GM18511 (cell line): Measurements from ENCODE around the gene TCF21.
"Not testable (repeated sequence)": the region's sequence is repeated elsewhere in the genome, so short reads cannot be mapped to it uniquely, and the experiment has no call there.

Source experiments
- ATAC-seq: cut with Tn5 transposase; IDR thresholded peaks from one replicate; pipeline ENCODE4 v1.9.1; 2021; ENCODE audit warnings: mild to moderate bottlenecking, moderate library complexity; ENCODE audit not compliant: unreplicated experiment

TCF21 gene

GRCh38 chr6:133888929-133889556, at the start of gene TCF21:
Gene TCF21, plus strand, starts transcription at chr6:133889113. Its CDS starts 285 bp downstream, at chr6:133889398.
- ATAC-seq: no peak

DNA sequence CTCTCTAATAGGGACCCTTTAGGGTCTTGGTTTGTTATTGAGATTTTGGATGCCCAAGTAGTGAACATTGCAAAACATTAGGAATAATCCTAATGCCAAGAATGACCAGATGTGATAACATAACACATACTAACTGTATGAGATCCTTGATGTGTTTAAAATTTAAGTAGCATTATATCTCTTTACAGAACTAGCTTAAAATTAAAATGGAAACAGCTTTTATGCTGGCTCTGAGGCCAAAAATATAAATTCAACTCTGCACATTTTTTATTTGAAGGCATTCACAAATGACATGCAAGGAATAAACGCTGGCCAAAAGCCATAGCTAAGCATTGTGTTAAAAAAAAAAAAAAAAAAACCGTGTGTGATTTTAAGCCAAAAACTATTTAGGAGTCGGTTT, 47.7 kb upstream of the TCF21 start:
- no peak for ATAC-seq

GRCh38 chr6:133843098-133843497, 45.8 kb upstream of the TCF21 start:
- ATAC-seq: no peak

DNA sequence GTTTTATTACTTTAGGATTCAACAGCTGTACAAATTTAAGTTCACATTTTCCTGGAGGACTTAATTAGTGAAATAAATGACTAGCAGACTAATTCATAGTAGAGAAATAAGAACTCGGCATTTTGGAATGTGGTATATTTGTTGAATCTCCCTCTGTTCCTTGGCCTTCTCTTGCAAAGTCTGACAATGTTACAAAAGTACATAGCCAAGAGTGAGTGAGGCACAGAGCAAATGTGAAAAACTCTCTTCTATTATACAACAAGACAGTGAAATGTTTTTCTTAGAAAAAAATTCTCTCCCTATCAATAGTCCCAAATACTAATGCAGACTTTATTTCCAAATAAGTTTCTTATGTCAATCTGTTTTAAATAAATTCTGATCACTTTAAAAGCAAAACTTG, 44.2 kb upstream of the TCF21 start:
- ATAC-seq: no peak

- no peak for ATAC-seq
These were observed 34.9 kb upstream of the TCF21 start for GRCh38 chr6:133854041-133854363.

GRCh38 chr6:133854364-133855275, 34.3 kb upstream of the TCF21 start:
- no peak for ATAC-seq

DNA sequence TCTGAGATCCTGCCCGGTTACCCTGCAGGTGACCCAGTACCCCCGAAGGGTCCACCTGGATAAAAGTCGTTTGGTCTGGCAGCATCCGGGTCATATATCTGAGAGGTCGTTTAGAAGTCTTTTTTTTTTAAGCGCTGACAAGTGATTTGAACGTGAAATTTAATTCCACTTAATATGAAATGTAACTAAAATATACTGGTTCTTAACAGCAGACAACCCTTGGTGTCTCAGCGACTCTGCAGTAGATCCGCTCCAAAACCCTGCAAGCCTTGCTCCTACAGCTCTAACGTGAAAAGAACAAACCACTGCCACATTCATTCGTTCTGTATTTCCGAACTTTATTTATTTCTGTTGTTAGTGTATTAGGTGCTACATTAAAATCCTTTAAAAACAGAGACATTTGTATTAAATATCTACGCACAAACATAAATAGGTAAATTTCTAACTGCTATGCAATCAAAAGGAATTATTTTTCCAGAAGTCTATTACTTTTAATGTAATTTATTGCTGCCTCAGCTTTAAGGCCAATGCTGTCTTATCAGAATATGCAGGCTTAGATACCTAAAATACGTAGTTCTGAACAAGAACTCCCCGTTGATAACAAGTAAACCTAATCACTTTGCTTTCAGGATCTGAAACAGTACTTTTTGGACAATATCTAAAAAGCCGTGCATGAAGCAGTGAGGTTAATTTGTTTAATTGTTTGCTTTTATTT, 33.5 kb upstream of the TCF21 start:
- no peak for ATAC-seq

- no peak for ATAC-seq
These were observed 32.9 kb upstream of the TCF21 start for GRCh38 chr6:133855991-133856370.

DNA sequence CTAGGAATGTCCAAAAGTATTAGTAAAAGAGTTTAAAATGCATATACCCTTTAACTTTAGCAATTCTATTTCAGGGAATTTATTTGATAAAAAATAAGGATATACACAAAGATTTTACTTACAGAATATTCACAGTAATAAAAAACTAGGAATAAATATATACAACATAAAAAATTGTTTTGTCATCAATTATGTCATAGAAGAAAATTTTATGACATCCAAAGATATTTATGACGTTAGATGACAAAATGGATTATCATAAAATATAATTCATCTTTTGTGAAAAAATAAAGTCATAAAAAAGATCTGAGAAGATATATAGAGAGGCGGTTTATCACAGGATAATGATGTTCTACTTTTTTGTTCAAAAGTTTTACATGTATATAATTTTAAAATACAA, 32.0 kb upstream of the TCF21 start:
- no peak for ATAC-seq

DNA sequence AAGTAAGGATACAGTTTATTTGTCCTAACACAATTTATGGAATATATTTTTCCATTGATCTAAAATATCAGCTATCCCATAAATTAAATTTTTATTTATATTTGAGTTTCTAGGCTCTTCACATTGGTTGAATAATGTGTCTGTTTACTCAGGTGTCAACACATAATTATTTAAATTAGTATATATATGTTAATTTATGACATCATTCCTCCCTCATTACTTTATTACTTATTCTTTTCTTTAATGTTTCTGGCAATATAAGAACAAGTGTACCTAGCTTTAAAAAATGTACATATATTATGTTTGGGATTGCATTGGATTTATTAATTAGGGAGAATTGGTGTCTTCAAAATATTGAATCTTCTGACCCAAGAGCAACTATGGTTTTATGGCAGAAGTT, 31.2 kb upstream of the TCF21 start:
- no peak for ATAC-seq

- not testable (repeated sequence) for ATAC-seq
These were observed 27.6 kb upstream of the TCF21 start for GRCh38 chr6:133861337-133861736.

DNA sequence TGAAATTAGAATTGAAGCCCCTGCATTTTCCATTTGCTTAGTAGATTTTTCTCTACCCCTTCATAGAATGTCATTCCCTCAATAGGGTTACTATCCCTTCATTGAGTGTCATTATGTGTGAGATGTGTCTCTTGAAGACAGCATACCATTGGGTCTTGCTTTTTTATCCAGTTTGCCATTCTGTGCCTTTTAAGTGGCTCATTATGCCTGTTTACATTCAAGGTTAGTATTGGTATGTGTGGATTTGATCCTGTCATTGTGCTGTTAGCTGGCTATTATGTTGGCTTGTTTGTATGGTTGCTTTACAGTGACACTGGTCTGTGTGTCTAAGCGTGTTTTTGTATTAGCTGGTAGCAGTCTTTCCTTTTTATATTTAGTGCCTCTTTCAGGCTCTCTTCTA, 25.7 kb upstream of the TCF21 start:
- no peak for ATAC-seq

DNA sequence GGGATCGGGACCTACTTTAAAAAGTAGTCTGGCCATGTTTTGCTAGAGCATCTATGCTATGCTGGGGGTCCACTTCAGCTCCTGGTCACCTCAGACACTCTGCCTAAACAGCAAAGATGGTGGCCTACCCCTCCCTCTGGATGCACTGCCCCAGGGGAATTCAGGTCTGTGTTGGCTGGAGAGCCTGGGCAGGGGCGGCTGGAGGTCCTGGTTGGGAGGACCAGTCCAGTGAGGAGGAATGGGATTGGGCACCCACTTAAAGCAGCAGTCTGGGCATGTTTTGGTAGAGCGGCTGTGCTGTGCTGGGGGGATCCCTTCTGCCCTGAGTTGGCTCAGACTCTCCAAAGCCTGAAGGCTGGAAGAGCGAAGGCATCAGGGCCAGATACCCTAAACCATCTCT, 23.2 kb upstream of the TCF21 start:
- ATAC-seq: no peak

DNA sequence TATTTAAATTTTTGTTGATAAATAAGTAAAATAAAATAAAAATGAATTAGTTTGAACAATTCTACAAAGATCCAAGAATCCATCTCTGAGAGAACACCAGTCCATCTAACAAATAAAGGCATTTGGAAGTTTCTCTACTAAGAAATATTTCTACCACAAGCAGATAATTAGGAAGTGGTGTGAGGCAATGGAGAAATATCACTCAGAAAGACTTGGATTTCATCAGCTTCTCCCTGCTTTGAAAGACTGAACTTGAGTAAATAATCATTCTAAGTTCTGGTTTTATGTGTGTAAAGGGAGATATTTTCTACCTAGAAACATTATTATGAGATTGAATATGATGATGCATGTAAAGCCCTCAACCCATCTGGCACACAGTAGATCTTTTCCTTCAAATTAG, 17.8 kb upstream of the TCF21 start:
- no peak for ATAC-seq

GRCh38 chr6:133873538-133873937, 15.4 kb upstream of the TCF21 start:
- no peak for ATAC-seq

DNA sequence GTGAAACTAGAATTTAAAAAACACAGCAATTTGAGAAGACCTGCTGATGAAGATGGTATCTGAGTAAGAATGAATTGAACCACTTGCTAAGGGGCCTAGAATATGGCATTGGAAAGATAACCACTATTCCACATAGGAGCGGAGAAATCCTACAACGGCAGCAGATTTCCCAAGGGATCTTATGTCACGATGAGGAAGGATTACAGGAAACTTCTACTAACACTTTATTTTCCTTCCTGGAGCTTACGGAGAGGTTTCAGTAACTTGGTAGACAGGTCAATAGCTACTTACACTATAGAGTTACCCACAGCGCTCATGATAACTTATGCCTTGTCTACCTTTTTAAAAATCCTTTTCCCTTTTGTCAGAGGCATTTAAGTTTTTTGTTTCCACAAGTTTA, 11.8 kb upstream of the TCF21 start:
- ATAC-seq: no peak

GRCh38 chr6:133880006-133880405, 8.9 kb upstream of the TCF21 start:
- no peak for ATAC-seq

- no peak for ATAC-seq
These were observed 8.0 kb upstream of the TCF21 start for GRCh38 chr6:133880896-133881295.

DNA sequence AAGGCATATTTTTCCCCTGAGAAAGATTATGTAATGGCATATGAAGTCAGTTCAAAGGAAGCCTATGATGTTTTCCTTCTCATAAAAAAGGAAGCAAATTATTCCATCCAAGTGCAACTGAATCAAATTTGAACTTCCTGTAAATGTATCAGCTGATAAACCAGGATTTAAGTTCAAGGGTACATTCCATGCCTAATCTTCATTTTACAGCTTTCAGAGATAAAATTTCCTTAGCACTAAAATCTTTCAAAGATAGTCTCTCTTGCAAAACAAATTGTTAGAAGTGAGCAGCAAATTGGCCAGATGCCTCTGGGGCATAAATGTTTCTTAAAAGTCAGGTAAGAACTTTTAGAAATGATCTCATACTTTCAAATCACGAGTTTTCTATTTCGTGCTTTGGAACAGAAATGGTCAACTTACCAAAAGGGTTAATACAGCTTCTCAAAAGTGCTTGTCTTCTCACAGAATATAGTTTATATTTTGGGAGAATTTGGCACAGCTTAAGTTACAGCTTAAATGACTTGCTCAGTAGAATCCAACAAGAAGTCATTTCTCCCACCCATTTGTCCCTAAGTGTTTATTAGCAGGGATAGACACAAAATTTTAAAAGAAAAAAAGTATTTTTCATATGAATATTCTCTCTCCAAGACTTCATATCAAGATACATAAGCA, 2.7 kb upstream of the TCF21 start:
- no peak for ATAC-seq

DNA sequence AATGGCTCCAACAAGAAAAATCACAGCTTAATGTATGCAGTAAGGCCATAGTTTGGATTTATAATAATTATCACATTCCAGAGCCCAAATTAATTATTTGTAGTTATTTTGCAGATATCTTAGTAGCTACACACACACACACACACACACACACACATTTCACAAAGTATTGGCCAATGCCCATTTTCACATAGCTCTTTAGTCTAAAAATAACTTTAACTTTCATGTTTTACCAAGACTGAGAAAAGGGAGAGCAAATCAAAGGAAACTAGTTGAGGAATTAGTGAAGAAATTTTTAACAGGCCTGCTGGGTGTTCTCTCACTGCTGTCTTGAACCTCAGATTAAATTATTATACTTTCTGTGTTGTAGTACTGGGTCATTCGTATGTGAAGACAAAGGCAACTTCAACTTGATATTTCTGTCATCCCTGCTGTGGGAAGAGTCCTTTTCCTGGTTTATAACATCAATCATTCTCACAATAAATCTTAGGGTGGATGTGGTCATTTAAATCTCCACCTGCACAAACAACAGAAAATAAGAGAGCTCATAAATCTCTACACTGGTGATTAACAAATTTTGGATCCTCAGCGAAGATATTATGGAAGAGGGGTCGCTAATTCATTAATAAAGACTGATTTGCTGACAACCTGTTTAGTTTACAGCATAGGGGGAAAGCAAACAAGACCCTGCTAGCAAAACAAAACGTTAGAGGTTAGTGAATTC, 1.6 kb upstream of the TCF21 start:
- no peak for ATAC-seq

DNA sequence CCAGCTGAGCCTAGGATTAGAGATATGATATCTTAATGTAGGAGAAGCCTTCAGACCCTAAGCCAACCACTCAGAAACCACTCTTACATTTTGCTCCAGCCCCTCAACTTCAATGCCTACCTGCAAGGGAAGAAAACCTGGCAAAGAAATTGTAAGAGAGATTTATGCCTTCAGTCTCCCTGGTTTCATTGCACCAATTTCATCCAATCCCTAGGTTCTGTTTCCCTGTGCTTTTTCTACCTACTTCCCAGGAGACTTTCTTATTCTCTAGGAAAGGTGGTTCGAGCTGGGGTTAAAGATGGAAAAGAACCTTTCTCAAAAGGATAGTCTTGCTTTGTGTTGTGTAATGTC, 1.1 kb upstream of the TCF21 start:
- ATAC-seq: no peak
